Lower leg skin (tissue), 4 donors: ENCODE measurements around the gene CDRT4. TPM values are rescaled to one million over a fixed set of nuclear protein-coding genes. Genes with fewer than 3 reads are reported as not detected.
A peak's percentile ranks its signal among the peaks of the same experiment; 100 is the strongest.

ENCODE experiments used
- DNase-seq, 2 donors: peaks; one replicate each; pipeline ENCODE4 v3.0.0-alpha.2; 2019; ENCODE audit warnings: low spot score in 2 of 2
- H3K4me3 ChIP-seq: fragments of 200-600 bp; sonication (generic); 2 replicates; pipeline ENCODE4 v1.5.1; 2017; ENCODE audit warnings: mild to moderate bottlenecking, low read depth; ENCODE audit not compliant: poor library complexity, severe bottlenecking
- CTCF ChIP-seq, 3 donors: fragments of 450-650 bp; IDR thresholded peaks; one replicate each; pipeline ENCODE4 v1.5.1; 2016; ENCODE audit warnings: antibody characterized with exemption in 3 of 3, mild to moderate bottlenecking in 3 of 3, moderate library complexity in 2 of 3
- POLR2A ChIP-seq, 2 donors: fragments of 450-650 bp; IDR thresholded peaks; one replicate each; pipeline ENCODE4 v1.6.1; 2016 to 2017; ENCODE audit warnings: antibody characterized with exemption in 2 of 2, mild to moderate bottlenecking in 1 of 2, moderate library complexity in 1 of 2
- WGBS, 2 donors: methylation state at CpG; one replicate each; pipeline ENCODE4 v1.1.5; 2018; 5-methylcytosine and 5-hydroxymethylcytosine counted together
- intact Hi-C: fragments of 100-400 bp; cut with DNase I; formaldehyde crosslinking; loops from one replicate; pipeline ENCODE4 v1.15.0; 2023; ENCODE audit warnings: low total_unique reads
- total RNA-seq, 4 donors: library from RNA; depleted of rRNA; stranded (reverse); fragments of >200 nt; gene quantifications; one replicate each; pipeline ENCODE4 v1.1.0, GENCODE V29; 2016

Gene CDRT4
- total RNA-seq, 4 donors from 2014 or later: 0.52 to 4.0 (median 3.8) TPM; not detected in 1

GRCh38 chr17:15408803-15409202 is 58.6 kb downstream of the CDRT4 start:
- DNase-seq: peak in 1 of 2 donors; percentile 36
- H3K4me3 ChIP-seq: no peak overlapping the region
- WGBS, 2 donors: 79 to 80% methylated on average over 3 of the region's 3 CpGs
- intact Hi-C loops: loop anchor here (10.0 kb wide), 1 partner anchor 96 kb away; no protein-coding TSS in a partner anchor
- TF ChIP-seq CTCF (IDR thresholded peaks at IDR 0.05) (no peak), POLR2A (IDR thresholded peaks at IDR 0.05) (no peak)

GRCh38 chr17:15406081-15406480 is 61.3 kb downstream of the CDRT4 start:
- intact Hi-C loops: loop anchor here (10.0 kb wide), 1 partner anchor 99 kb away; no protein-coding TSS in a partner anchor
- no peak overlapping the region for H3K4me3 ChIP-seq
- TF ChIP-seq POLR2A (IDR thresholded peaks at IDR 0.05) (no peak), CTCF (IDR thresholded peaks at IDR 0.05) (no peak)
- no peak for DNase-seq
- 71 to 73% methylated on average over 5 of the region's 5 CpGs for WGBS, 2 donors

GRCh38 chr17:15405058-15405415 is 62.4 kb downstream of the CDRT4 start:
- 73 to 90% methylated on average over 6 of the region's 6 CpGs for WGBS, 2 donors
- H3K4me3 ChIP-seq: no peak overlapping the region
- TF ChIP-seq POLR2A (IDR thresholded peaks at IDR 0.05): no peak
- TF ChIP-seq CTCF (IDR thresholded peaks at IDR 0.05): no peak
- intact Hi-C loops: loop anchor here (10.0 kb wide), 1 partner anchor 100 kb away; no protein-coding TSS in a partner anchor
- DNase-seq: no peak

- WGBS, 2 donors: 57 to 67% methylated on average over 20 of the region's 20 CpGs
- intact Hi-C loops: loop anchor here (10.0 kb wide), 1 partner anchor 100 kb away; no protein-coding TSS in a partner anchor
- TF ChIP-seq POLR2A (IDR thresholded peaks at IDR 0.05) (no peak), CTCF (IDR thresholded peaks at IDR 0.05) (no peak)
- DNase-seq: no peak
- no peak overlapping the region for H3K4me3 ChIP-seq
Observed at GRCh38 chr17:15404106-15405057, 63.0 kb downstream of the CDRT4 start.

- intact Hi-C loops: loop anchor here (10.0 kb wide), 1 partner anchor 101 kb away; no protein-coding TSS in a partner anchor
- H3K4me3 ChIP-seq: no peak overlapping the region
- TF ChIP-seq POLR2A (IDR thresholded peaks at IDR 0.05) (no peak), CTCF (IDR thresholded peaks at IDR 0.05) (no peak)
- DNase-seq: no peak
- 63 to 95% methylated on average over 3 of the region's 3 CpGs for WGBS, 2 donors
Observed at GRCh38 chr17:15403276-15403939, 64.0 kb downstream of the CDRT4 start.
